ENCODE results near the gene VPS13D. TPM values are rescaled to one million over a fixed set of nuclear protein-coding genes. Genes with fewer than 3 reads are reported as not detected.

The VPS13D gene
- total RNA-seq, 1 donor from 2014 or later = 81.7 TPM

- DNase-seq (no peak), ATAC-seq (no peak)
- no peak overlapping the region for H3K4me3 ChIP-seq
- H3K36me3 ChIP-seq = peaks cover 76% of the 10 kb centered on the region
- intact Hi-C loops (cut with DNase I) = no loop called here
- H3K27ac ChIP-seq = no peak overlapping the region
- H3K27me3 ChIP-seq (ENCODE audit: low read depth) = no peaks in the 10 kb centered on the region
- no peak for TF ChIP-seq CTCF (IDR thresholded peaks at IDR 0.05)
- H3K4me1 ChIP-seq = peaks cover 13% of the 10 kb centered on the region
- no peaks in the 10 kb centered on the region for H3K9me3 ChIP-seq
Measured at GRCh38 chr1:12195416-12195815, 34.4 kb upstream of the VPS13D start.

- DNase-seq (peak; percentile 82), ATAC-seq (peak; percentile 79 to 85)
- Histone ChIP-seq H3K27me3 (ENCODE audit: low read depth) (no peaks in the 10 kb centered on the region), H3K4me3 (no peak overlapping the region), H3K27ac (no peak overlapping the region), H3K9me3 (no peaks in the 10 kb centered on the region), H3K4me1 (peaks cover 13% of the 10 kb centered on the region), H3K36me3 (peaks cover 68% of the 10 kb centered on the region)
- TF ChIP-seq CTCF (IDR thresholded peaks at IDR 0.05) = peak; percentile 33
- intact Hi-C loops (cut with DNase I) = no loop called here
Measured at GRCh38 chr1:12196641-12197482, 33.0 kb upstream of the VPS13D start.

- DNase-seq = no peak
- Histone ChIP-seq H3K36me3 (peaks cover 69% of the 10 kb centered on the region), H3K27ac (no peak overlapping the region), H3K4me1 (peaks cover 13% of the 10 kb centered on the region), H3K27me3 (ENCODE audit: low read depth) (no peaks in the 10 kb centered on the region), H3K9me3 (no peaks in the 10 kb centered on the region), H3K4me3 (no peak overlapping the region)
- intact Hi-C loops (cut with DNase I) = no loop called here
- no peak for TF ChIP-seq CTCF (IDR thresholded peaks at IDR 0.05)
- no peak for ATAC-seq
Measured at GRCh38 chr1:12197483-12197880, 32.3 kb upstream of the VPS13D start.

GRCh38 chr1:12200208-12200607, 29.6 kb upstream of the VPS13D start:
- H3K9me3 ChIP-seq = no peaks in the 10 kb centered on the region
- peaks cover 61% of the 10 kb centered on the region for H3K36me3 ChIP-seq
- no peak for DNase-seq
- peaks cover 13% of the 10 kb centered on the region for H3K4me1 ChIP-seq
- no peak for TF ChIP-seq CTCF (IDR thresholded peaks at IDR 0.05)
- ATAC-seq = no peak
- no peak overlapping the region for H3K4me3 ChIP-seq
- H3K27ac ChIP-seq = no peak overlapping the region
- no peaks in the 10 kb centered on the region for H3K27me3 ChIP-seq (ENCODE audit: low read depth)
- intact Hi-C loops (cut with DNase I) = no loop called here

GRCh38 chr1:12201352-12202189, 28.3 kb upstream of the VPS13D start:
- Histone ChIP-seq H3K36me3 (peaks cover 56% of the 10 kb centered on the region), H3K4me1 (peaks cover 9% of the 10 kb centered on the region), H3K27ac (no peak overlapping the region), H3K27me3 (ENCODE audit: low read depth) (no peaks in the 10 kb centered on the region), H3K9me3 (no peaks in the 10 kb centered on the region), H3K4me3 (no peak overlapping the region)
- no peak for TF ChIP-seq CTCF (IDR thresholded peaks at IDR 0.05)
- ATAC-seq (no peak), DNase-seq (no peak)
- intact Hi-C loops (cut with DNase I) = no loop called here

All from lower lobe of right lung (tissue), 2 donors.